Activated CD8-positive, alpha-beta T cell treated with anti-CD3 and anti-CD28 coated beads, Interleukin-2, amount 10 ng/mL, durations not matched to agents 7 days and 5 days (primary cell): Measurements from ENCODE around the gene PATL1. TPM values are rescaled to one million over a fixed set of nuclear protein-coding genes. Genes with fewer than 3 reads are reported as not detected.

ENCODE experiments used
- ATAC-seq: fragments of 150-1000 bp; cut with Tn5 transposase; one replicate; pipeline ENCODE4 v1.10.0; 2021; ENCODE audit warnings: moderate library complexity
- CTCF ChIA-PET: fragments of 350-600 bp; sonication (Branson Sonifier 250); formaldehyde crosslinking; loops from one replicate; lab custom pipeline; 2021; ENCODE audit warnings: antibody characterized with exemption; lab: Charles Lee
- POLR2A ChIA-PET: fragments of 350-600 bp; sonication (Branson Sonifier 250); formaldehyde crosslinking; loops from one replicate; lab custom pipeline; 2021; ENCODE audit warnings: antibody characterized with exemption; lab: Charles Lee
- DNase-seq: peaks from one replicate; pipeline ENCODE4 v3.0.0-alpha.2; 2020
- H3K27ac Mint-ChIP-seq: one replicate; pipeline ENCODE4 v1.8.0; 2021; ENCODE audit warnings: mild to moderate bottlenecking, mixed read lengths
- H3K27me3 Mint-ChIP-seq: one replicate; pipeline ENCODE4 v1.8.0; 2021; ENCODE audit warnings: low read depth, mixed read lengths
- H3K36me3 Mint-ChIP-seq: one replicate; pipeline ENCODE4 v1.8.0; 2021; ENCODE audit warnings: low read depth, mixed read lengths
- H3K4me1 Mint-ChIP-seq: one replicate; pipeline ENCODE4 v1.8.0; 2021; ENCODE audit warnings: low read depth, mixed read lengths
- H3K4me3 Mint-ChIP-seq: one replicate; pipeline ENCODE4 v1.8.0; 2021; ENCODE audit warnings: mild to moderate bottlenecking, mixed read lengths
- H3K9me3 Mint-ChIP-seq: one replicate; pipeline ENCODE4 v1.8.0; 2022; ENCODE audit warnings: mixed read lengths; ENCODE audit not compliant: insufficient read depth
- total RNA-seq, 2 experiments: library from RNA; stranded (reverse); gene quantifications; one replicate each; pipeline ENCODE4 v1.2.3, GENCODE V29; 2021

PATL1 gene
- total RNA-seq, 2 experiments from 2014 or later = 47.8 to 49.9 TPM

DNA sequence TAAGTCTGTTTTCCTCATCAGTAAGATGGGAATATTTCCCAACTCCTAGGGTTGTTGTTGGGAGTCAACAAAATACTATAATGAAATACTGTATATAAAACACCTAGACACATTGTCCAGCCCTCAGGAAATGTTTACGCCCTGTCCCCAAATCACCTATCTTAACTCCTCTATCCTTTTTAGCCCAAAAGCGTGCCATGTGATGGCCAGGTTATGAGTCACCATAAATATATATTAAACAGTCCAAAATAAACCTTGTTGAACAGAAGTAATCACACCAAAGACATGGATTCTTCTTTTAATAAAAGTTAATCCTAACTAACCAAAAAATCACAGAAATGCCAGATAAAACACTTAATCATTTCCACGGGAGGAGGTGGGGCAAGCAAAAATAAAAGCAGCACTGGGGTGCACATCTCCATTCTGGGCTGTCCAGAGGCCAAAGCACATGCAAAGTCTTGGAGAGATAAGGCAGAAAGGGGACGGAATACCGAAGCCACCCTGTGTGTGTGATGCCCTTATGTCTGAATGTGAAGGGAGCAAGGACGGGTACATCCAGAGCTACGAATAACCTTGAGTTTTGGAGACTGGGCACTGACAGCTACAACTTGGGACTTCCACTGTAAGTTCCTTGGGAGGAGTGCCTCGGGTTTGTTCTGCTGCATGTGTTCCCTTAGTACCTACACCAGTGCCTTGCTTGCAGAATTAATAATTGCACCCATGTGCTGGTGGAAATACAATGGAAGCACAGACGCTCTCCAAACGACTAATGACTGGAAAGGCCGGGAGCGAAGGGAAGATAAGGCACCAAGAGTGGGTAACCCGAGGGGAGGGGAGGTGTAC lies 54.3 kb downstream of the PATL1 start:
- ChIA-PET POLR2A (interaction anchor here (0.9 to 4.1 kb wide), 8 partner anchors 49 to 508 kb away, joined by 3 to 30 read pairs (median 6); partner anchors contain the start of genes FAM111B and PATL1), CTCF (interaction anchor here (0.6 to 1.5 kb wide), 3 partner anchors 54 to 196 kb away, joined by 3 to 4 read pairs (median 3); partner anchors contain the start of genes MRPL16 and PATL1)
- Mint-ChIP-seq H3K27ac (peak overlapping the region; percentile 95), H3K9me3 (no peaks in the 10 kb centered on the region), H3K4me3 (peak overlapping the region; percentile 99), H3K27me3 (no peaks in the 10 kb centered on the region), H3K36me3 (peaks cover 39% of the 10 kb centered on the region), H3K4me1 (peaks cover 51% of the 10 kb centered on the region)
- DNase-seq (no peak), ATAC-seq (no peak)

DNA sequence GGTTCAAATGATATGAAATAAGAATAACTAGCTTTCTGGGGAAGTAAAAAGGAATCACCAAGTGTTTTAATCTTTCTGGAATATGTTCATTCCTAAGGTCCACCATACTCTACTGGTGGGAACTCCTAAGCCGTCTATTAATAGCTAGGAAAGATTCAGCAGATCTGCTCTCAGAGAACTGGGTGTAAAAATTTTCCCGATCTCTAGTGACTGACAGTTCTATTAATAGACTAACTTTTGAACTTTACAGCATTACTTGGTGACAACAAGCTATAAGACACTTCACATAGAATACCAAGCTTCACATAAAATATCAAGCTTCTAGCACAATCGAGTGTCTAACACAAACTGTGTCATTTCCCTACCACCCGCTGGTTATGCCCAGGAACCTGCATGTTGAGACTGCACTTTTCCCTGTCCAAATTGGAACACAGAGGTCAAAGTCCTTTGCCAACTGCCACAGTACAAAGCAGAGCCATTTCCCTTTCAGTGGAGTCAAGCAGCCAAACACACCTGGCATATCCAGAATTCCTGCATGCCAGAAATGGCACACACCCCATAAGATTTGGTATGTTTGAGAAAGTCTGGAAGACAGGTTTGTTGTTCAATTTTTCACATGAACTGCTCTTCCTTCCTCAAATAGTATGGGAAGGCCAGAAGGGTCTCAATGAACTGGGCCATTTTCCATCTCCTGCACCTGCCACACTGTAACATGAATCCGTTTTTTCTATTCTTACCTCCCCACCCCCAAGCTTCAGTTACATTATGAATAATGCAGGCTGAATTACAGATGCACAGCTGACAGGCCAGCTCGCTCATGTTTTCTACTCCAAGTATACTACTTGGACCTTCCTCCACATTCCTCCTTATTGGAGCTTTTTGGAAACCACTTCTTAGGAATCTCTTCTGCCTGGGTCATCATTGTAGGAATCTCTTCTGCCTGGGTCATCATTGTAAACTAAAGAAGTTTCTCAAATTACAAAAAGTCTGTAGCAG lies 57.0 kb downstream of the PATL1 start:
- ChIA-PET CTCF (interaction anchor here (0.6 to 1.4 kb wide), 2 partner anchors 19 to 28 kb away, joined by 3 read pairs; no protein-coding TSS in a partner anchor), POLR2A (interaction anchor here (0.6 kb wide), 1 partner anchor 64 kb away, joined by 3 read pairs; no protein-coding TSS in a partner anchor)
- no peak overlapping the region for H3K27ac Mint-ChIP-seq
- peaks cover 46% of the 10 kb centered on the region for H3K4me1 Mint-ChIP-seq
- H3K27me3 Mint-ChIP-seq = no peaks in the 10 kb centered on the region
- DNase-seq = no peak
- peaks cover 64% of the 10 kb centered on the region for H3K36me3 Mint-ChIP-seq
- no peaks in the 10 kb centered on the region for H3K9me3 Mint-ChIP-seq
- no peak overlapping the region for H3K4me3 Mint-ChIP-seq
- no peak for ATAC-seq

DNA sequence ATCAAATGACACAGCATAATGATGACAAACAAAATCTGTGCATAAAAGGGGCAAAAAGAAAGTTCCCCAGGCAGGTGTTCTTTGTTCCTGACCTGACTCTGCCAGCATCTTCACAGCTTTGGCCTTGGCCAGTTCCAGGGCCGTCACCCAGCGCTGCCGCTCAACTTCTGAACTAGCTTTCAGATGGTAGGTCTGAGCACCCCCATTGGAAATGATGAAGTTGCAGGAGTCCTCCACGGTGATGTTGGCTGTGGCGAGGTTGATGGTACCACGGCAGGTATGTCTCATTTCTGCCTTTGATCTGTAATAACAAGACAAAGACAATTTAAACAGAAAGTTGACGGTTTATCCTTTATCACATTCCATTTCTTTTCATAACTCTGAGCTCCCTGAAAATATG lies 58.5 kb downstream of the PATL1 start:
- Mint-ChIP-seq H3K36me3 (peaks cover 79% of the 10 kb centered on the region), H3K27ac (no peak overlapping the region), H3K4me3 (no peak overlapping the region), H3K27me3 (no peaks in the 10 kb centered on the region), H3K4me1 (peaks cover 39% of the 10 kb centered on the region), H3K9me3 (no peaks in the 10 kb centered on the region)
- CTCF ChIA-PET = no interaction called here
- POLR2A ChIA-PET = interaction anchor here (1.3 kb wide), 1 partner anchor 12 kb away, joined by 3 read pairs; no protein-coding TSS in a partner anchor
- ATAC-seq (no peak), DNase-seq (no peak)

DNA sequence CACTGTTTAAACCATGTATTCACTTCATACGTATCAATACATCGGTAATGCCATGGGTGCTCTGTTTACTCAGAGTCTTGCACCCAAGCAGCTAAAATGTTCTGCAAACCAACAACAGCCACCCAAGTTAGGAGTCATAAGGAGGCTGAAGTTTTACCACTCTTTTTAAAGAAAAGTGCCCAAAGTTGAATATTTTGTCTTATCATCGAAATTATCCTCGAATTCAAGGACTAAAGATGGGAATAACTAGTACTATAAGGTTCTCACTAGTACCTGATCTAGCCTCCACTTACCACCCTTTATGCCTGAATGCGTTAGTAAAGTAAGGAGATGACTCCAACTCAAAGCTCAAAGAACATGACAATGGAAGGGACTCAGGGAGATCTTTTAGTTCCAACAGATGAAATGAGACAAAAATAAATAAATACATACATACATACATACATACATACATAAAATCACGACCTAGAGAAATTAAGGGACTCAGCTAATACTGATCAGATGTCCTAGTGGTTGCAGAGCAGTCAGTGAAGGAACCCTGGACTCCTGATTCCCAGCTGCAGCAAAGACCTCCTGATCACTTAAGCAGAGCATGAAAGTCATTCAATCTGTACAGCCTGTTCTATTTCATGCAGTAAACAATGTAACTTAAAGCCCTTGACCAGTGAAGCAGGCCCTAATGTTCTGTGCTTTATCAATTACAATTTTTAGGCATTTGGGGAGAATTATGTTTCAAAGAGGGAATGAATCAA lies 61.0 kb downstream of the PATL1 start:
- Mint-ChIP-seq H3K27ac (no peak overlapping the region), H3K4me3 (no peak overlapping the region), H3K27me3 (no peaks in the 10 kb centered on the region), H3K4me1 (peaks cover 18% of the 10 kb centered on the region), H3K9me3 (no peaks in the 10 kb centered on the region), H3K36me3 (peaks cover 75% of the 10 kb centered on the region)
- ChIA-PET POLR2A (no interaction called here), CTCF (no interaction called here)
- DNase-seq (no peak), ATAC-seq (no peak)

DNA sequence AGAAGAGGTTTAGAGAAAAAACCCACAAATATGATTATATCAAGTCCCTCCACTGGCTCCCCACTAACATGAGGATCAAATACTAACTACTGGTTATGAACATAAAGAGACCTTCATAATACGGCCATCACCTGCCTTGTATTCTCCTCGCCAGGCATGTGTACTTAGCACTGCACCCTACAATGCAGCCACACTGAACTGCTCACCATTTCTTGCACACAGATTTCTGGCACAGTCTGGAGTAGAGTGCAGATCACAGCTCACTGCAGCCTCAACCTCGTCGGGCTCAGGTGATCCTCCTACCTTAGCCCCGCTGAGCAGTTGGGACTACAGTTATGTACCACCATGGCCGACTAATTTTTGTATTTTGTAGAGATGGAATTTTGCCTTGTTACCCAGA lies 66.4 kb downstream of the PATL1 start:
- H3K27ac Mint-ChIP-seq = no peak overlapping the region
- DNase-seq (no peak), ATAC-seq (no peak)
- peaks cover 74% of the 10 kb centered on the region for H3K36me3 Mint-ChIP-seq
- no peaks in the 10 kb centered on the region for H3K27me3 Mint-ChIP-seq
- ChIA-PET CTCF (no interaction called here), POLR2A (no interaction called here)
- H3K4me3 Mint-ChIP-seq = no peak overlapping the region
- H3K4me1 Mint-ChIP-seq = no peaks in the 10 kb centered on the region
- no peaks in the 10 kb centered on the region for H3K9me3 Mint-ChIP-seq

DNA sequence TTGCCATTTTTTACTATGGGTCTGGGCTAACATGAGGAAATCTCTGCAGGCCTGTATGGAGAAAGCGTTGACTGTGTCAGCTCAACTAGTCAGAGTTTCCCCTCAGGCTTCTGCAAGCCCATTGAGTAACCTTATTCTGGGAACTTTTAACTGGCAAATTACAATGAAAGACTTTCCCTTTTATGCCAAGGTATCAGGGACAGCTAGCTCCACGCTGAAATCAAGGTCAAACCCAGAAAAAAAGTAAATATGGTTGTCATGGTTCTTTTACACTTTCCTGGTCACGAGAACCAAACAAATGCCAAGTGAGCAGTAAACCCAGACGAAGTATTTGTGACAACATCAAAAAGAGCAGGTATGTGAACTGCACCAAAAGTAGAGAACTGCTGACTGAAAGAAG lies 67.0 kb downstream of the PATL1 start:
- POLR2A ChIA-PET = no interaction called here
- Mint-ChIP-seq H3K4me3 (no peak overlapping the region), H3K4me1 (no peaks in the 10 kb centered on the region), H3K9me3 (no peaks in the 10 kb centered on the region), H3K27ac (no peak overlapping the region), H3K36me3 (peaks cover 72% of the 10 kb centered on the region), H3K27me3 (no peaks in the 10 kb centered on the region)
- CTCF ChIA-PET = no interaction called here
- DNase-seq (no peak), ATAC-seq (no peak)

- CTCF ChIA-PET = no interaction called here
Observed at GRCh38 chr11:59600636-59601035, 68.2 kb downstream of the PATL1 start.

DNA sequence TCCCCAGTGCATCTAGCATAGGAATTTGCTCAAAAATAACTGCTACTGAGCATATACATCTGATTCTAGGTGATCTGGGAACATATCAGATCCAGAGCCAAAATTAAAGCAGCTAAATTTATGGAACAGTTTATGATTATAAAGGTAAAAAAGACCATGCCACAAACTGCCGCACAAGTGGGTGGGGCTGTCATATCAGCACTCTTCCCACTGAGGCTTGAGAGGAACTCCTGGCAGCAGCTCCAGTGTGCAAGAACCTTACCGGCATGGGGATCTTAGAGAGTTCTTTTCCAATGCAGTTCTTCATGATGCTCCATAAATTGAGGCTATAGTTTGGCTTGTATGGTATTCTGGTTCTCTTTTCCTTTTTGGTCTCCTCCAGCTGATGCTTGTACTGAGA lies 68.6 kb downstream of the PATL1 start:
- Mint-ChIP-seq H3K27me3 (no peaks in the 10 kb centered on the region), H3K4me3 (no peak overlapping the region), H3K4me1 (peaks cover 3% of the 10 kb centered on the region), H3K36me3 (peaks cover 72% of the 10 kb centered on the region), H3K9me3 (no peaks in the 10 kb centered on the region), H3K27ac (no peak overlapping the region)
- ChIA-PET POLR2A (no interaction called here), CTCF (no interaction called here)
- DNase-seq (no peak), ATAC-seq (no peak)

More at GRCh38 chr11:59600636-59601035, 68.2 kb downstream of the PATL1 start:
- no peak overlapping the region for H3K27ac Mint-ChIP-seq
- POLR2A ChIA-PET = no interaction called here
- peaks cover 3% of the 10 kb centered on the region for H3K4me1 Mint-ChIP-seq
- H3K4me3 Mint-ChIP-seq = no peak overlapping the region
- ATAC-seq = no peak
- H3K9me3 Mint-ChIP-seq = no peaks in the 10 kb centered on the region
- no peaks in the 10 kb centered on the region for H3K27me3 Mint-ChIP-seq
- no peak for DNase-seq
- H3K36me3 Mint-ChIP-seq = peaks cover 70% of the 10 kb centered on the region

GRCh38 chr11:59598961-59599360 lies 69.9 kb downstream of the PATL1 start:
- ChIA-PET CTCF (no interaction called here), POLR2A (no interaction called here)
- no peak overlapping the region for H3K4me3 Mint-ChIP-seq
- H3K36me3 Mint-ChIP-seq = peaks cover 76% of the 10 kb centered on the region
- peaks cover 3% of the 10 kb centered on the region for H3K4me1 Mint-ChIP-seq
- no peaks in the 10 kb centered on the region for H3K9me3 Mint-ChIP-seq
- ATAC-seq (no peak), DNase-seq (no peak)
- no peak overlapping the region for H3K27ac Mint-ChIP-seq
- H3K27me3 Mint-ChIP-seq = no peaks in the 10 kb centered on the region
